ENCODE measurements around the gene ANO10. TPM values are rescaled to one million over a fixed set of nuclear protein-coding genes. Genes with fewer than 3 reads are reported as not detected.
A peak's percentile ranks its signal among the peaks of the same experiment; 100 is the strongest.

ANO10 gene
- total RNA-seq, 1 donor from 2014 or later = 45.4 TPM

DNA sequence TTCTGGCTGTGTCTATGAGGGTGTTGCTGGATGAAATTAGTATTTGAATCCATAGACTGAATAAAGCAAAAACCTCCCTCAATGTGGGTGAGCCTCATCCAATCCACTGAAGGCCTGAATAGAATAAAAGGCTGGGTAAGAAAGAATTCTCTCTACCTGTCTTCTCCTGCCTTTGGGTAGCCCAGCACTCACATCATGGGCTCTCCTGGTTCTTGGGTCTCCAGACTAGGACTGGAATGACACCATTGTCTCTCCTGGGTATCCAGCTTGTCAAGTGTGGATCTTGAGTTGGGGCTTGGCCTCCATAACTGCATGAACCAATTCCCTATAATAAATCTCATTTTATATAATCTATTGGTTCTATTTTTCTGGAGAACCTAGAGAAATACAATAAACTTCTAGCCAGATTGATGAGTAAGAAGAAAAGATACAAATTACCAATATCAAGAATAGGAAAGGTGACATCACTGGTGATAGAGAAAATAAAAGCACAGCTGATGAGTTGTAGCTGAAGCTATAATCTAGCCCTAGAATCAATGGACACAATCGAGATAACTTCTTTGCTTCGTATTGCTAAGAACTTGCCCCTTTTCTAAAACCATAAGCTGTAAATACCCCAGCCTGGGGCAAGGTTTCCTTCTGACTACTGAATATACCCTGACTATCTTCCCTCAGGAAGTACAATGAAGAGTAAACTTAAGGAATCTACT lies 106.4 kb downstream of the ANO10 start:
- H3K27ac Mint-ChIP-seq (ENCODE audit: unreplicated experiment) = no peak overlapping the region
- Histone ChIP-seq H4K20me1 (ENCODE audit: insufficient read depth, low read length) (no peaks in the 10 kb centered on the region), H3K9me3 (ENCODE audit: insufficient read depth, low read depth, low read length) (no peaks in the 10 kb centered on the region), H3K36me3 (ENCODE audit: insufficient read depth, low read length) (no peaks in the 10 kb centered on the region), H3K4me2 (ENCODE audit: low read length) (no peak overlapping the region), H3K4me1 (ENCODE audit: insufficient read depth, low read length) (no peaks in the 10 kb centered on the region), H3K4me3 (ENCODE audit: insufficient read depth, low read depth, low read length) (no peak overlapping the region), H3K79me2 (ENCODE audit: insufficient read depth, low read length) (no peaks in the 10 kb centered on the region), H3K9ac (ENCODE audit: low read length) (no peak overlapping the region), H3K27ac (ENCODE audit: low read depth, low read length) (no peak overlapping the region), H2AFZ (ENCODE audit: low read depth, low read length) (no peak overlapping the region), H3K27me3 (ENCODE audit: insufficient read depth, low read length) (no peaks in the 10 kb centered on the region)
- FAIRE-seq (no peak), DNase-seq (ENCODE audit: low read depth) (no peak)
- no peaks in the 10 kb centered on the region for H3K27me3 Mint-ChIP-seq (ENCODE audit: low read depth, unreplicated experiment)
- peaks cover 5% of the 10 kb centered on the region for H3K9me3 Mint-ChIP-seq (ENCODE audit: unreplicated experiment)
- peaks cover 9% of the 10 kb centered on the region for H3K36me3 Mint-ChIP-seq (ENCODE audit: low read depth, unreplicated experiment)
- no peak overlapping the region for H3K4me3 Mint-ChIP-seq (ENCODE audit: unreplicated experiment)
- peaks cover 7% of the 10 kb centered on the region for H3K4me1 Mint-ChIP-seq (ENCODE audit: low read depth, unreplicated experiment)
- TF ChIP-seq EZH2 (IDR thresholded peaks at IDR 0.05; ENCODE audit: insufficient read depth, low read length) = no peak
- TF ChIP-seq, protein P1, sequence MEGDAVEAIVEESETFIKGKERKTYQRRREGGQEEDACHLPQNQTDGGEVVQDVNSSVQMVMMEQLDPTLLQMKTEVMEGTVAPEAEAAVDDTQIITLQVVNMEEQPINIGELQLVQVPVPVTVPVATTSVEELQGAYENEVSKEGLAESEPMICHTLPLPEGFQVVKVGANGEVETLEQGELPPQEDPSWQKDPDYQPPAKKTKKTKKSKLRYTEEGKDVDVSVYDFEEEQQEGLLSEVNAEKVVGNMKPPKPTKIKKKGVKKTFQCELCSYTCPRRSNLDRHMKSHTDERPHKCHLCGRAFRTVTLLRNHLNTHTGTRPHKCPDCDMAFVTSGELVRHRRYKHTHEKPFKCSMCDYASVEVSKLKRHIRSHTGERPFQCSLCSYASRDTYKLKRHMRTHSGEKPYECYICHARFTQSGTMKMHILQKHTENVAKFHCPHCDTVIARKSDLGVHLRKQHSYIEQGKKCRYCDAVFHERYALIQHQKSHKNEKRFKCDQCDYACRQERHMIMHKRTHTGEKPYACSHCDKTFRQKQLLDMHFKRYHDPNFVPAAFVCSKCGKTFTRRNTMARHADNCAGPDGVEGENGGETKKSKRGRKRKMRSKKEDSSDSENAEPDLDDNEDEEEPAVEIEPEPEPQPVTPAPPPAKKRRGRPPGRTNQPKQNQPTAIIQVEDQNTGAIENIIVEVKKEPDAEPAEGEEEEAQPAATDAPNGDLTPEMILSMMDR (IDR thresholded peaks at IDR 0.05; ENCODE audit: insufficient read depth, low read depth, low read length) = no peak

DNA sequence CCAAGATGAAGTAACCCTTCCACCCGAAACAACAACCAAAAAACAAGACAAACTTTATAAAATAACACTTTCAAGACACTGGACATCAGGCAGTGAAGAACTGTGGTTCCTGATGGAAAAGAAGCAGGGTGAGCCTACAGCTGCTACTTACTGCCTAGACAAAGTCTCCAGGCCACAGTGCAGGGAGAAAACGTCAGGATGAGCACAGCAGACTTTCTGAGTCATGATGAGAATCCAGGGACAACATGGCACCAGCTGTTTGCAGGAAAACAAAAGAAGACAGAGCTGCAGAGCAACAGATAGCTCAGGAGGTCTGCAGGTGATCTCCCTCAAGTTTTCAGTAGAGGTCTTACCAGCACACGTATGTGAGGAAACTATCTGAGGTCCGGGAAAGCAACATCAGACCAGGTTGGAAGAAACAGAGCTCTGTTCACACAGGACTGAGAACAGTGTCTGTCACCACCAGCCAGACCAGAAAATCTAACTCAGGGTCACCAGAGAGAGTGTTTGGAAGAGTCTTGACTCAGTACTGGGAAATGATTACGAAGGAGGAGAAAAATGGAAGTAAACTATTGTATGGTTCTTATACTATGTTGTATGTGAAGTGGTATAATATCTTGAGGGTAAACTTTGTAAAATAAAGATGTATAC lies 108.9 kb downstream of the ANO10 start:
- no peaks in the 10 kb centered on the region for H4K20me1 ChIP-seq (ENCODE audit: insufficient read depth, low read length)
- no peak for FAIRE-seq
- H3K4me3 ChIP-seq (ENCODE audit: insufficient read depth, low read depth, low read length) = no peak overlapping the region
- Mint-ChIP-seq H3K27ac (ENCODE audit: unreplicated experiment) (peak overlapping the region; percentile 37), H3K27me3 (ENCODE audit: low read depth, unreplicated experiment) (no peaks in the 10 kb centered on the region), H3K36me3 (ENCODE audit: low read depth, unreplicated experiment) (peaks cover 4% of the 10 kb centered on the region), H3K4me3 (ENCODE audit: unreplicated experiment) (no peak overlapping the region), H3K9me3 (ENCODE audit: unreplicated experiment) (no peaks in the 10 kb centered on the region), H3K4me1 (ENCODE audit: low read depth, unreplicated experiment) (peaks cover 7% of the 10 kb centered on the region)
- H3K4me2 ChIP-seq (ENCODE audit: low read length) = no peak overlapping the region
- H3K4me1 ChIP-seq (ENCODE audit: insufficient read depth, low read length) = no peaks in the 10 kb centered on the region
- H3K79me2 ChIP-seq (ENCODE audit: insufficient read depth, low read length) = no peaks in the 10 kb centered on the region
- H3K27ac ChIP-seq (ENCODE audit: low read depth, low read length) = no peak overlapping the region
- H3K36me3 ChIP-seq (ENCODE audit: insufficient read depth, low read length) = no peaks in the 10 kb centered on the region
- DNase-seq (ENCODE audit: low read depth) = no peak
- TF ChIP-seq, protein P1 (IDR thresholded peaks at IDR 0.05; ENCODE audit: insufficient read depth, low read depth, low read length) = no peak
- TF ChIP-seq EZH2 (IDR thresholded peaks at IDR 0.05; ENCODE audit: insufficient read depth, low read length) = no peak
- no peaks in the 10 kb centered on the region for H3K9me3 ChIP-seq (ENCODE audit: insufficient read depth, low read depth, low read length)
- no peak overlapping the region for H2AFZ ChIP-seq (ENCODE audit: low read depth, low read length)
- no peak overlapping the region for H3K9ac ChIP-seq (ENCODE audit: low read length)
- H3K27me3 ChIP-seq (ENCODE audit: insufficient read depth, low read length) = no peaks in the 10 kb centered on the region

DNA sequence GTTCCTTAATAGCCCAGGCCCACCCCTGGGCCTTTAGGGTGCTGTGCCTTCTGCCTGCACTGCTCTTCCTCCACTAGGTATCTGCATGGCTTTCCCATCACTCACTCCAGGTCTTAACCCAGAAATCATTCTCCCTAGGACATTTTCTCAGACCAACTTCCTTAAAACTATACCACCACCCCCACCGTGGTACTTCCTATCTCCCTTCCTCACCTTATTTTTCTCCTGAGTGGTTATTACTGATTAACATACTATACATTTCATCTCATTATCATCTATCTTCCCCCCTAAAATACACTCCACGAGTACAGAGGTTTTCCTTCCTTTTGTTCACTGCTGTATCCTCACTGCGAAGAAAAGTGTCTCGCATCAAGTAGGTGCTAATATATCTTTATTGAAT lies 115.2 kb downstream of the ANO10 start:
- no peak overlapping the region for H3K27ac ChIP-seq (ENCODE audit: low read depth, low read length)
- no peak overlapping the region for H3K9ac ChIP-seq (ENCODE audit: low read length)
- peaks cover 4% of the 10 kb centered on the region for H4K20me1 ChIP-seq (ENCODE audit: insufficient read depth, low read length)
- no peak for FAIRE-seq
- no peaks in the 10 kb centered on the region for H3K4me1 ChIP-seq (ENCODE audit: insufficient read depth, low read length)
- H3K9me3 ChIP-seq (ENCODE audit: insufficient read depth, low read depth, low read length) = no peaks in the 10 kb centered on the region
- TF ChIP-seq, protein P1 (IDR thresholded peaks at IDR 0.05; ENCODE audit: insufficient read depth, low read depth, low read length) = no peak
- TF ChIP-seq EZH2 (IDR thresholded peaks at IDR 0.05; ENCODE audit: insufficient read depth, low read length) = no peak
- H3K9me3 Mint-ChIP-seq (ENCODE audit: unreplicated experiment) = no peaks in the 10 kb centered on the region
- no peak overlapping the region for H3K4me2 ChIP-seq (ENCODE audit: low read length)
- H3K36me3 Mint-ChIP-seq (ENCODE audit: low read depth, unreplicated experiment) = peaks cover 2% of the 10 kb centered on the region
- H3K79me2 ChIP-seq (ENCODE audit: insufficient read depth, low read length) = no peaks in the 10 kb centered on the region
- H3K4me3 ChIP-seq (ENCODE audit: insufficient read depth, low read depth, low read length) = no peak overlapping the region
- H3K36me3 ChIP-seq (ENCODE audit: insufficient read depth, low read length) = no peaks in the 10 kb centered on the region
- DNase-seq (ENCODE audit: low read depth) = no peak
- H3K27ac Mint-ChIP-seq (ENCODE audit: unreplicated experiment) = no peak overlapping the region
- no peak overlapping the region for H3K4me3 Mint-ChIP-seq (ENCODE audit: unreplicated experiment)
- H3K27me3 ChIP-seq (ENCODE audit: insufficient read depth, low read length) = no peaks in the 10 kb centered on the region
- no peak overlapping the region for H2AFZ ChIP-seq (ENCODE audit: low read depth, low read length)
- no peaks in the 10 kb centered on the region for H3K4me1 Mint-ChIP-seq (ENCODE audit: low read depth, unreplicated experiment)
- no peaks in the 10 kb centered on the region for H3K27me3 Mint-ChIP-seq (ENCODE audit: low read depth, unreplicated experiment)
